Cardiac fibroblast (primary cell): ENCODE measurements around the gene GRM2.

Experiments
- DNase-seq, 2 donors: peaks; one replicate each; pipeline versions ENCODE4 v3.0.0 to v3.0.0-alpha.2; 2010; ENCODE audit warnings: low read depth in 2 of 2
- H3K4me3 ChIP-seq, 2 donors: replicated peaks in 1 of 2; 1 replicate in 1 of 2; 2 replicates in 1 of 2; pipeline ENCODE4 v1.5.1; 2011; ENCODE audit warnings: low read depth in 2 of 2, low read length in 2 of 2, mild to moderate bottlenecking in 2 of 2, moderate library complexity in 1 of 2
- TF ChIP-seq, protein P1 (sequence below): IDR thresholded peaks from one replicate; pipeline ENCODE4 v1.5.1; 2011; ENCODE audit warnings: low read depth, mild to moderate bottlenecking, low read length, inconsistent platforms

Gene GRM2

DNA sequence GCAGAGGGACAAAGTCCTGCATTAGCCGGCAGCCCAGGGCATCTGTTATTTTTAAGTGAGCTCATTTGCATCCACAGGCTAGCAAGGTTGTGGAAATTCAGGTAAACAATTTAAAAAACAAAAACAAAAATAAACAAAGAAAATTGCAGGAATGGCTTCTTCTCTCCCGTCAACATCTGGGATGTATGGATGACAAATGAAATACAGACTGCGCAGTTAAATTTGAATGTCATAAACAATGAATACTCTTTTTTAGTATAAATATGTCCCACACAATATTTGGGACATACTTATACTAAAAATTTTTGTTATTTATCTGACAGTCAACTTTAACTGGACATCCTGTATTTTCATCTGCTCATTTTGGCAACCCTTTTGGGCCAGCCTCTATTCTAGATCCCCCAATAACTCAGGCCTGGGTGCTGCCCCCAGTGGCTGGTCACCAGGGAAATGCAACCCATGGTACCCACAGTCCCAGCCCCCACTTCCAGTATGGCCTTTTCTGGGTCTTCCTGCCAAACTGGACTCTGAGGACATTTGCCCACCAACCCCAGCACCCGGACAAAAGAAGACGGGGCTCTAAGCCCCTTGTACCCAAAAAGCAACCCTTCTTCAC lies 12.7 kb downstream of the GRM2 start:
- DNase-seq, result no peak
- TF ChIP-seq, protein P1, sequence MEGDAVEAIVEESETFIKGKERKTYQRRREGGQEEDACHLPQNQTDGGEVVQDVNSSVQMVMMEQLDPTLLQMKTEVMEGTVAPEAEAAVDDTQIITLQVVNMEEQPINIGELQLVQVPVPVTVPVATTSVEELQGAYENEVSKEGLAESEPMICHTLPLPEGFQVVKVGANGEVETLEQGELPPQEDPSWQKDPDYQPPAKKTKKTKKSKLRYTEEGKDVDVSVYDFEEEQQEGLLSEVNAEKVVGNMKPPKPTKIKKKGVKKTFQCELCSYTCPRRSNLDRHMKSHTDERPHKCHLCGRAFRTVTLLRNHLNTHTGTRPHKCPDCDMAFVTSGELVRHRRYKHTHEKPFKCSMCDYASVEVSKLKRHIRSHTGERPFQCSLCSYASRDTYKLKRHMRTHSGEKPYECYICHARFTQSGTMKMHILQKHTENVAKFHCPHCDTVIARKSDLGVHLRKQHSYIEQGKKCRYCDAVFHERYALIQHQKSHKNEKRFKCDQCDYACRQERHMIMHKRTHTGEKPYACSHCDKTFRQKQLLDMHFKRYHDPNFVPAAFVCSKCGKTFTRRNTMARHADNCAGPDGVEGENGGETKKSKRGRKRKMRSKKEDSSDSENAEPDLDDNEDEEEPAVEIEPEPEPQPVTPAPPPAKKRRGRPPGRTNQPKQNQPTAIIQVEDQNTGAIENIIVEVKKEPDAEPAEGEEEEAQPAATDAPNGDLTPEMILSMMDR, result no peak
- H3K4me3 ChIP-seq, result no peak overlapping the region

- TF ChIP-seq, protein P1, result no peak
- H3K4me3 ChIP-seq, result no peak overlapping the region
- DNase-seq, result no peak
Observed at GRCh38 chr3:51720292-51721061, 13.6 kb downstream of the GRM2 start.

GRCh38 chr3:51721062-51721745 lies 14.3 kb downstream of the GRM2 start:
- TF ChIP-seq, protein P1, result no peak
- H3K4me3 ChIP-seq, result no peak overlapping the region
- DNase-seq, result no peak

DNA sequence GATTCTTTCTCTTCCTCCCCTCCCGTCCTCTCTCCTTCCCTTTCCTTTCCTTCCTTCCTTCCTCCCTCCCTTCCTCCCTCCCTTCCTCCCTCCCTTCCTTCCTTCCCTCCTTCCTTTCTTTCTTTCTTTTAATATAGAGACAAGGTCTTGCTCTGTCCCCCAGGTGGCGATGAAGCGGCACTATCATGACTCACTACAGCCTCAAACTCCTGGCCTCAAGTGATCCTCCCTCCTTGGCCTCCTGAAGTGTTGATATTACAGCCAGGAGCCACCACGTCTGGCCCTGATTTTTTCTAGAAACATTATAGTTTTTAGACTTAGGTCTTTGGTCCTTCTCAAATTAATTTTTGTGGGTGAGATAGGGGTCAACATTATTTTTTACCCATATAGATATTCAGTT lies 15.5 kb downstream of the GRM2 start:
- TF ChIP-seq, protein P1, result no peak
- H3K4me3 ChIP-seq, result no peak overlapping the region
- DNase-seq, result no peak

DNA sequence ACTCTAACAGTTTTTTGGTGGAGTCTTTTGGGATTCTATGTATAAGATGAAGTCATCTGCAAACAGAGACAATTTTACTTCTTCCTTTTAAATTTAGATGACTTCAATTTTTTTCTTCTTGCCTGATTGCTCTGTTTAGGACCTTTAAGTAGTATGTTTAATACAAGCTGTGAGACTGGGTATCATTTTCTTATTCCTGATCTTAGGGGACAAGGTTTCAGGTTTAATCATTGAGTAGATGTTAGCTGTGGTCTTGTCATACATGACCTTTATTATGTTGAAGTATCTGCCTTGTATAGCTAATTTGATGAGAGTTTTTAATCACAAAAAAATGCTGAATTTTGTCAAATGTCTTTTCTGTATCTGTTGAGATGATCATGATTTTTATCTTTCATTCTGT lies 20.6 kb downstream of the GRM2 start:
- H3K4me3 ChIP-seq, result no peak overlapping the region
- TF ChIP-seq, protein P1, result no peak

GRCh38 chr3:51729042-51729633 lies 22.3 kb downstream of the GRM2 start:
- TF ChIP-seq, protein P1, result no peak
- H3K4me3 ChIP-seq, result no peak overlapping the region
- DNase-seq, result no peak

More for the DNA sequence above, 20.6 kb downstream of the GRM2 start:
- no peak for DNase-seq
